SK-N-SH treated with all-trans-retinoic acid at 6 μM for 48 hours (cell line): ENCODE data around the gene MIB2.

Experiments
- ATAC-seq: fragments of 200-7000 bp; cut with Tn5 transposase; 3 replicates; pipeline ENCODE4 v1.9.1; 2020; ENCODE audit warnings: mild to moderate bottlenecking, moderate library complexity
- ARNTL ChIP-seq: fragments of 450-650 bp; formaldehyde crosslinking; IDR thresholded peaks from 2 replicates; pipeline ENCODE4 v1.5.0; 2020; ENCODE audit warnings: low read depth, mild to moderate bottlenecking, moderate library complexity, borderline replicate concordance
- BACH2 ChIP-seq: fragments of 250-450 bp; sonication (Bioruptor Pico); IDR thresholded peaks from 2 replicates; pipeline ENCODE4 v1.9.0; 2021; ENCODE audit warnings: mild to moderate bottlenecking, borderline replicate concordance
- CSDC2 ChIP-seq: fragments of 250-450 bp; sonication (Bioruptor Pico); IDR thresholded peaks from 2 replicates; pipeline ENCODE4 v1.5.0; 2020; ENCODE audit warnings: mild to moderate bottlenecking, moderate library complexity
- ESRRG ChIP-seq: fragments of 250-450 bp; sonication (Bioruptor Pico); IDR thresholded peaks from 2 replicates; pipeline ENCODE4 v1.6.1; 2021; ENCODE audit warnings: mild to moderate bottlenecking
- GLIS3 ChIP-seq: fragments of 250-450 bp; sonication (Bioruptor Pico); IDR thresholded peaks from 2 replicates; pipeline ENCODE4 v1.5.0; 2020; ENCODE audit warnings: mild to moderate bottlenecking, moderate library complexity
- ISL1 ChIP-seq: fragments of 250-450 bp; sonication (Bioruptor Pico); IDR thresholded peaks from 2 replicates; pipeline ENCODE4 v2.1.2; 2022; ENCODE audit warnings: mild to moderate bottlenecking, moderate library complexity
- OSR1 ChIP-seq: fragments of 250-450 bp; sonication (Bioruptor Pico); IDR thresholded peaks from 2 replicates; pipeline ENCODE4 v1.8.0; 2022; ENCODE audit warnings: moderate library complexity, mild to moderate bottlenecking, inconsistent platforms
- PPARA ChIP-seq: fragments of 250-450 bp; sonication (Bioruptor Pico); IDR thresholded peaks from 2 replicates; pipeline ENCODE4 v1.5.0; 2020; ENCODE audit warnings: mild to moderate bottlenecking, borderline replicate concordance
- RARB ChIP-seq: fragments of 250-450 bp; sonication (Bioruptor Pico); IDR thresholded peaks from 2 replicates; pipeline ENCODE4 v1.8.0; 2021; ENCODE audit warnings: mild to moderate bottlenecking, moderate library complexity
- SNAI2 ChIP-seq: fragments of 250-450 bp; sonication (Bioruptor Pico); IDR thresholded peaks from 2 replicates; pipeline ENCODE4 v1.5.0; 2020; ENCODE audit warnings: mild to moderate bottlenecking, moderate library complexity
- TOX ChIP-seq: fragments of 250-450 bp; sonication (Bioruptor Pico); IDR thresholded peaks from 2 replicates; pipeline ENCODE4 v1.8.0; 2021; ENCODE audit warnings: mild to moderate bottlenecking, moderate library complexity, borderline replicate concordance
- ZC3H10 ChIP-seq: fragments of 250-450 bp; sonication (Bioruptor Pico); IDR thresholded peaks from 2 replicates; pipeline ENCODE4 v1.5.1; 2021; ENCODE audit warnings: mild to moderate bottlenecking, moderate library complexity
- ZFP3 ChIP-seq: fragments of 250-450 bp; sonication (Bioruptor Pico); IDR thresholded peaks from 2 replicates; pipeline ENCODE4 v1.5.0; 2020; ENCODE audit warnings: mild to moderate bottlenecking, moderate library complexity
- ZFP30 ChIP-seq: fragments of 450-650 bp; formaldehyde crosslinking; IDR thresholded peaks from 2 replicates; pipeline ENCODE4 v1.5.0; 2022; ENCODE audit warnings: mild to moderate bottlenecking, moderate library complexity
- ZNF565 ChIP-seq: fragments of 450-650 bp; formaldehyde crosslinking; conservative IDR thresholded peaks from 2 replicates; pipeline ENCODE4 v1.5.0; 2020; ENCODE audit warnings: low read depth, mild to moderate bottlenecking, moderate library complexity
- ZNF70 ChIP-seq: fragments of 450-650 bp; formaldehyde crosslinking; IDR thresholded peaks from 2 replicates; pipeline ENCODE4 v1.5.0; 2020; ENCODE audit warnings: mild to moderate bottlenecking, moderate library complexity
- ZNF8 ChIP-seq: fragments of 450-650 bp; formaldehyde crosslinking; IDR thresholded peaks from 2 replicates; pipeline ENCODE4 v1.5.0; 2020; ENCODE audit warnings: mild to moderate bottlenecking, moderate library complexity
- TF ChIP-seq, protein P1 (sequence below): fragments of 250-450 bp; sonication (Bioruptor Pico); IDR thresholded peaks from 2 replicates; pipeline ENCODE4 v1.5.1; 2020; ENCODE audit warnings: low read depth, mild to moderate bottlenecking, moderate library complexity
- TF ChIP-seq, protein P2 (sequence below): fragments of 250-450 bp; sonication (Bioruptor Pico); IDR thresholded peaks from 2 replicates; pipeline ENCODE4 v1.8.0; 2020; ENCODE audit warnings: mild to moderate bottlenecking, moderate library complexity, borderline replicate concordance
- TF ChIP-seq, protein P3 (sequence below): fragments of 250-450 bp; sonication (Bioruptor Pico); IDR thresholded peaks from 2 replicates; pipeline ENCODE4 v1.8.0; 2021; ENCODE audit warnings: low read depth, mild to moderate bottlenecking, moderate library complexity, borderline replicate concordance
- TF ChIP-seq, protein P4 (sequence below): fragments of 250-450 bp; sonication (Bioruptor Pico); IDR thresholded peaks from 2 replicates; pipeline ENCODE4 v1.5.0; 2020; ENCODE audit warnings: mild to moderate bottlenecking, moderate library complexity

Gene MIB2

DNA sequence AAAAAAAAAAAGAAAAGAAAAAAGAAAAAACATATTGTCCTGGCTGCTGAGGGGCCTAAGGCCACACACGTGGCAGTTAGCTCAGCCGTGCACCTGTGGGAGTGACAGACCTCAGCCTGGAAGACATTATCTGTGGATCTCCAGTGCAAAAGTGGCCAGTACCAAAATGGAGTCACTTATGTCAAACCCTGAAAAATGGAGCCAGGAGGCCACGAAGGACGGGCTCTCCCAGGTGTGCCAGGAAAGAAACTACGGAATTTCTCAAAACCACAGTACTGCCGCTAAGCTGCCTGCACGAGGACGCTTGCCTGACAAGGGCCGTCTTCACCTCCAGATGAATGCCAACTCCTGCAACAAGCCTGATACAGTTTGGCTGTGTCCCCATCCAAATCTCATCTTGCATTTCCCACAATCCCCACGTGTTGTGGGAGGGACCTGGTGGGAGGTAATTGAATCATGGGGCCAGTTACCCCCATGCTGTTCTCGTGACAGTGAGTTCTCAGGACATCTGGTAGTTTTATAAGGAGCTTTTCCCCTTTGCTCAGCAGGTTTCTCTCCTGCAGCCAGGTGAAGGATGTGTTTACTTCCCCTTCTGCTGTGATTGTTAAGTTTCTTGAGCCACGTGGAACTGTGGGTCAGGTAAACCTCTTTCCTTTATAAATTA is 5.3 kb upstream of the MIB2 start (continued):
- TF ChIP-seq, protein P1, sequence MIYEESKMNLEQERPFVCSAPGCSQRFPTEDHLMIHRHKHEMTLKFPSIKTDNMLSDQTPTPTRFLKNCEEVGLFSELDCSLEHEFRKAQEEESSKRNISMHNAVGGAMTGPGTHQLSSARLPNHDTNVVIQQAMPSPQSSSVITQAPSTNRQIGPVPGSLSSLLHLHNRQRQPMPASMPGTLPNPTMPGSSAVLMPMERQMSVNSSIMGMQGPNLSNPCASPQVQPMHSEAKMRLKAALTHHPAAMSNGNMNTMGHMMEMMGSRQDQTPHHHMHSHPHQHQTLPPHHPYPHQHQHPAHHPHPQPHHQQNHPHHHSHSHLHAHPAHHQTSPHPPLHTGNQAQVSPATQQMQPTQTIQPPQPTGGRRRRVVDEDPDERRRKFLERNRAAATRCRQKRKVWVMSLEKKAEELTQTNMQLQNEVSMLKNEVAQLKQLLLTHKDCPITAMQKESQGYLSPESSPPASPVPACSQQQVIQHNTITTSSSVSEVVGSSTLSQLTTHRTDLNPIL: no peak
- TF ChIP-seq TOX (CRISPR knock-in tag) (no peak), CSDC2 (no peak), ZC3H10 (no peak)

DNA sequence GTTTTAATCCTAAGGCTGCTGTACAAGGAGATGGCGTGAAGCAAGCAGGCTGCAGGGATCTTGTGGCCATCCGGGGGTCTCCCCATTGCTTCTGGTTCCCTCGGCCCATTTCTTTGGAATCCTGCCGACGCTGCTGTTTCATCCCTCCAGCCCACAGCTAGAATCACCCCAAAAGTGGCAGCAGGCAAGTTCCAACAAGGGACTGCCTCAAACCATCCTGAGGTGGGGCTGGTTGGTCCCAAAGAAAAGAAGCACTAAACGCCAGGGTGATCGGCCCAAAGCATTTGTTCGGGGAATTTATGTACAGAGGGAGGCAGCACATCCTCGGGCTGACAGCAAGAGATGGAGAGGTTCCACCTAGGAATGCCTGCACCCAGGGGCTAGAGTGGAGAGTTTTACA is 4.5 kb upstream of the MIB2 start:
- no peak for ATAC-seq
- no peak for TF ChIP-seq ARNTL
- no peak for TF ChIP-seq ISL1 (CRISPR knock-in tag)

DNA sequence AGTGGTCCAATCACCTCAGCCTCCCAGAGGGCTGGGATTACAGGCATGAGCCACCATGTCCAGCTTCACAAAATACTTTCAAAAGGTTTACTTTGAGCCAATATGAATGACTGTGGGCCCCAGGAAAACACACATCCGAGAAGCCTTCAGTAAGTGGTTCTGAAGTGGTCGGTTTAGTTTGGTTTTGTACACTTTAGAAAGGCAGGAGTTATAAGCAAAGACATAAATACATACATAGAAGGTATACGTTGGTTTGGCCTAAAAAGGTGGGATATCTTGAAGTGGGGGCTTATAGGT is 3.2 kb upstream of the MIB2 start:
- no peak for ATAC-seq
- TF ChIP-seq OSR1 (CRISPR knock-in tag) (no peak), ARNTL (no peak), ZFP30 (CRISPR knock-in tag) (no peak), PPARA (CRISPR knock-in tag) (no peak), ZC3H10 (no peak), ZNF70 (no peak), SNAI2 (no peak), RARB (no peak), TOX (CRISPR knock-in tag) (no peak), ZNF565 (no peak), BACH2 (CRISPR knock-in tag) (no peak), ZNF8 (CRISPR knock-in tag) (no peak), ISL1 (CRISPR knock-in tag) (no peak)
- TF ChIP-seq, protein P2, sequence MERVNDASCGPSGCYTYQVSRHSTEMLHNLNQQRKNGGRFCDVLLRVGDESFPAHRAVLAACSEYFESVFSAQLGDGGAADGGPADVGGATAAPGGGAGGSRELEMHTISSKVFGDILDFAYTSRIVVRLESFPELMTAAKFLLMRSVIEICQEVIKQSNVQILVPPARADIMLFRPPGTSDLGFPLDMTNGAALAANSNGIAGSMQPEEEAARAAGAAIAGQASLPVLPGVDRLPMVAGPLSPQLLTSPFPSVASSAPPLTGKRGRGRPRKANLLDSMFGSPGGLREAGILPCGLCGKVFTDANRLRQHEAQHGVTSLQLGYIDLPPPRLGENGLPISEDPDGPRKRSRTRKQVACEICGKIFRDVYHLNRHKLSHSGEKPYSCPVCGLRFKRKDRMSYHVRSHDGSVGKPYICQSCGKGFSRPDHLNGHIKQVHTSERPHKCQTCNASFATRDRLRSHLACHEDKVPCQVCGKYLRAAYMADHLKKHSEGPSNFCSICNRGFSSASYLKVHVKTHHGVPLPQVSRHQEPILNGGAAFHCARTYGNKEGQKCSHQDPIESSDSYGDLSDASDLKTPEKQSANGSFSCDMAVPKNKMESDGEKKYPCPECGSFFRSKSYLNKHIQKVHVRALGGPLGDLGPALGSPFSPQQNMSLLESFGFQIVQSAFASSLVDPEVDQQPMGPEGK (CRISPR knock-in tag): no peak
- TF ChIP-seq, protein P3, sequence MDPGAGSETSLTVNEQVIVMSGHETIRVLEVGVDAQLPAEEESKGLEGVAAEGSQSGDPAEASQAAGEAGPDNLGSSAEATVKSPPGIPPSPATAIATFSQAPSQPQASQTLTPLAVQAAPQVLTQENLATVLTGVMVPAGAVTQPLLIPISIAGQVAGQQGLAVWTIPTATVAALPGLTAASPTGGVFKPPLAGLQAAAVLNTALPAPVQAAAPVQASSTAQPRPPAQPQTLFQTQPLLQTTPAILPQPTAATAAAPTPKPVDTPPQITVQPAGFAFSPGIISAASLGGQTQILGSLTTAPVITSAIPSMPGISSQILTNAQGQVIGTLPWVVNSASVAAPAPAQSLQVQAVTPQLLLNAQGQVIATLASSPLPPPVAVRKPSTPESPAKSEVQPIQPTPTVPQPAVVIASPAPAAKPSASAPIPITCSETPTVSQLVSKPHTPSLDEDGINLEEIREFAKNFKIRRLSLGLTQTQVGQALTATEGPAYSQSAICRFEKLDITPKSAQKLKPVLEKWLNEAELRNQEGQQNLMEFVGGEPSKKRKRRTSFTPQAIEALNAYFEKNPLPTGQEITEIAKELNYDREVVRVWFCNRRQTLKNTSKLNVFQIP: no peak
- TF ChIP-seq, protein P4, sequence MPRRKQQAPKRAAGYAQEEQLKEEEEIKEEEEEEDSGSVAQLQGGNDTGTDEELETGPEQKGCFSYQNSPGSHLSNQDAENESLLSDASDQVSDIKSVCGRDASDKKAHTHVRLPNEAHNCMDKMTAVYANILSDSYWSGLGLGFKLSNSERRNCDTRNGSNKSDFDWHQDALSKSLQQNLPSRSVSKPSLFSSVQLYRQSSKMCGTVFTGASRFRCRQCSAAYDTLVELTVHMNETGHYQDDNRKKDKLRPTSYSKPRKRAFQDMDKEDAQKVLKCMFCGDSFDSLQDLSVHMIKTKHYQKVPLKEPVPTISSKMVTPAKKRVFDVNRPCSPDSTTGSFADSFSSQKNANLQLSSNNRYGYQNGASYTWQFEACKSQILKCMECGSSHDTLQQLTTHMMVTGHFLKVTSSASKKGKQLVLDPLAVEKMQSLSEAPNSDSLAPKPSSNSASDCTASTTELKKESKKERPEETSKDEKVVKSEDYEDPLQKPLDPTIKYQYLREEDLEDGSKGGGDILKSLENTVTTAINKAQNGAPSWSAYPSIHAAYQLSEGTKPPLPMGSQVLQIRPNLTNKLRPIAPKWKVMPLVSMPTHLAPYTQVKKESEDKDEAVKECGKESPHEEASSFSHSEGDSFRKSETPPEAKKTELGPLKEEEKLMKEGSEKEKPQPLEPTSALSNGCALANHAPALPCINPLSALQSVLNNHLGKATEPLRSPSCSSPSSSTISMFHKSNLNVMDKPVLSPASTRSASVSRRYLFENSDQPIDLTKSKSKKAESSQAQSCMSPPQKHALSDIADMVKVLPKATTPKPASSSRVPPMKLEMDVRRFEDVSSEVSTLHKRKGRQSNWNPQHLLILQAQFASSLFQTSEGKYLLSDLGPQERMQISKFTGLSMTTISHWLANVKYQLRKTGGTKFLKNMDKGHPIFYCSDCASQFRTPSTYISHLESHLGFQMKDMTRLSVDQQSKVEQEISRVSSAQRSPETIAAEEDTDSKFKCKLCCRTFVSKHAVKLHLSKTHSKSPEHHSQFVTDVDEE (CRISPR knock-in tag): no peak

DNA sequence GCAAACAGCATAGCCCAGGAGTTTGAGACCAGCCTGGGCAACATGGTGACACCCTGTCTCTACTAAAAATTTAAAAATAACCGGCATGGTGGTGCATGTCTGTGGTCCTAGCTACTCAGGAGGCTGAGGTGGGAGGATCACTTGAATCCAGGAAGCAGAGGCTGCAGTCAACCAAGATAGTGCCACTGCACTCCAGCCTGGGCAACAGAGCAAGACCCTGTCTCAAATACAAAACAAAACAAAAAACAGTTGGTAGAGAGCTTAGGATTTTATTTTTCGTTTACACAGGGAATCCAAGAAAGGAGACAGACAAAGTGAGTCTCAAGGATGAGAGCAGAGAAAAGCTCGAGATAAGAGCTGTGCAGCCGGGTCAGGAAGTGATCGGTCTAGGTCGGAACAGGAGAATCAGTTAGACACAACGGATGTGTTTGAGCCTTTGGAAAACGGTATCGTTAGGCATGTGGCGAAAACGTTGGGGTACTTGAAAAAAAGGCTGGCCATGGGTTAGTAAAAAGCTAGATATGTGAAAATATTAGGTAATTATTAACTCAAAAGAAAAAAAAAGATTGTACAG is 1.7 kb upstream of the MIB2 start:
- ATAC-seq: no peak
- TF ChIP-seq ESRRG (CRISPR knock-in tag): no peak
- TF ChIP-seq ZFP3 (CRISPR knock-in tag): no peak
- no peak for TF ChIP-seq GLIS3
- no peak for TF ChIP-seq BACH2 (CRISPR knock-in tag)
- no peak for TF ChIP-seq ISL1 (CRISPR knock-in tag)
- no peak for TF ChIP-seq OSR1 (CRISPR knock-in tag)
- TF ChIP-seq TOX (CRISPR knock-in tag): no peak
- no peak for TF ChIP-seq SNAI2
- TF ChIP-seq, protein P3: no peak
- TF ChIP-seq, protein P2 (CRISPR knock-in tag): no peak
- no peak for TF ChIP-seq ZC3H10
- no peak for TF ChIP-seq ZNF565
- TF ChIP-seq PPARA (CRISPR knock-in tag): no peak
- no peak for TF ChIP-seq ZNF8 (CRISPR knock-in tag)
- TF ChIP-seq, protein P4 (CRISPR knock-in tag): no peak
